Measurements from ENCODE around the gene FAAP20. TPM values are rescaled to one million over a fixed set of nuclear protein-coding genes. Genes with fewer than 3 reads are reported as not detected.

Gene FAAP20
- total and polyA plus RNA-seq, 9 of the 15 experiments (the other 6 are each of a cell fraction or from before 2014, with no cell fraction given): 0.58 to 143 (median 9.9) TPM

DNA sequence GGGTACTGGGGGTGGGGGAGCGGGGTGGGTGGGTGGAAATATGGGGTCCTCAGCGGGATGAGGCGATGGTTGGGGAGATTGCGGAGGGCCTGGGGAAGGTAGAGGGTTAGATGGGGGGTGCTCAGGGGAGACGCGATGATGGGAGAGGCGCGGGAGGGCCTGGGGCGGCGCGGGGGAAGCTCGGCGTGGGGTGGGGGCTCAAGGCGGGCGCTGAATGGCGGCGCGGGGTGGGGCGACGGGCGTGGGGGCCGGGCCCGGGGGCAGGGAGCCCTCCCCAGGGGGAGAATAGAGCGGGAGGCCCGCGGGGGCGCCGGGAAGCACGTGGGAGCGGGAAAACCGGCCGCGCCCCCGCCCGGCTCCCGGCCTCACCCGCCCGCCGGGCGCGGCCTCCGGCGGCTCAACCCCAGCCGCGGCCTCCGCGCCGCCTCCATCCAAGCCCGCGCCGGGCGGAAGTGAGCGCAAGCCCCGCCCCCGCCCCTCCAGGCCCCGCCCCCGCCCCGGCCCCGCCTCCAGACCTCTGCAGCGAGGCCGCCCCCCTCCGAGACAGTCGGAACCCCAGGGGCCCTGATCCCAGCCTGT lies at the start of gene FAAP20 (continued):
- TF ChIP-seq E2F1 (CRISPR knock-in tag; IDR thresholded peaks at IDR 0.05): no peak
- no peak for TF ChIP-seq FUS (optimal IDR thresholded peaks at IDR 0.05; ENCODE audit: low read depth, low read length)
- TF ChIP-seq KHSRP (IDR thresholded peaks at IDR 0.05): no peak
- no peak for TF ChIP-seq KLF1 (tag; IDR thresholded peaks at IDR 0.05)
- peak in 1 of 2 experiments; percentile 98; a peak in 2 of 4 replicates for TF ChIP-seq ZNF639 (CRISPR knock-in tag; conservative IDR thresholded peaks at IDR 0.05 in 1 of 2, IDR thresholded peaks at IDR 0.05 in 1 of 2)
- TF ChIP-seq, protein P1, sequence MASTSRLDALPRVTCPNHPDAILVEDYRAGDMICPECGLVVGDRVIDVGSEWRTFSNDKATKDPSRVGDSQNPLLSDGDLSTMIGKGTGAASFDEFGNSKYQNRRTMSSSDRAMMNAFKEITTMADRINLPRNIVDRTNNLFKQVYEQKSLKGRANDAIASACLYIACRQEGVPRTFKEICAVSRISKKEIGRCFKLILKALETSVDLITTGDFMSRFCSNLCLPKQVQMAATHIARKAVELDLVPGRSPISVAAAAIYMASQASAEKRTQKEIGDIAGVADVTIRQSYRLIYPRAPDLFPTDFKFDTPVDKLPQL (IDR thresholded peaks at IDR 0.05; ENCODE audit: extremely low read depth, insufficient read length): no peak
- no peak for TF ChIP-seq SMARCC2 (IDR thresholded peaks at IDR 0.05; ENCODE audit: low read depth)
- TF ChIP-seq, protein P2, sequence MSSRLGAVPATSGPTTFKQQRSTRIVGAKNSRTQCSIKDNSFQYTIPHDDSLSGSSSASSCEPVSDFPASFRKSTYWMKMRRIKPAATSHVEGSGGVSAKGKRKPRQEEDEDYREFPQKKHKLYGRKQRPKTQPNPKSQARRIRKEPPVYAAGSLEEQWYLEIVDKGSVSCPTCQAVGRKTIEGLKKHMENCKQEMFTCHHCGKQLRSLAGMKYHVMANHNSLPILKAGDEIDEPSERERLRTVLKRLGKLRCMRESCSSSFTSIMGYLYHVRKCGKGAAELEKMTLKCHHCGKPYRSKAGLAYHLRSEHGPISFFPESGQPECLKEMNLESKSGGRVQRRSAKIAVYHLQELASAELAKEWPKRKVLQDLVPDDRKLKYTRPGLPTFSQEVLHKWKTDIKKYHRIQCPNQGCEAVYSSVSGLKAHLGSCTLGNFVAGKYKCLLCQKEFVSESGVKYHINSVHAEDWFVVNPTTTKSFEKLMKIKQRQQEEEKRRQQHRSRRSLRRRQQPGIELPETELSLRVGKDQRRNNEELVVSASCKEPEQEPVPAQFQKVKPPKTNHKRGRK (tag; IDR thresholded peaks at IDR 0.05): no peak
- no peak for TF ChIP-seq FOXP4 (CRISPR knock-in tag; IDR thresholded peaks at IDR 0.05; ENCODE audit: borderline replicate concordance)
- TF ChIP-seq, protein P3, sequence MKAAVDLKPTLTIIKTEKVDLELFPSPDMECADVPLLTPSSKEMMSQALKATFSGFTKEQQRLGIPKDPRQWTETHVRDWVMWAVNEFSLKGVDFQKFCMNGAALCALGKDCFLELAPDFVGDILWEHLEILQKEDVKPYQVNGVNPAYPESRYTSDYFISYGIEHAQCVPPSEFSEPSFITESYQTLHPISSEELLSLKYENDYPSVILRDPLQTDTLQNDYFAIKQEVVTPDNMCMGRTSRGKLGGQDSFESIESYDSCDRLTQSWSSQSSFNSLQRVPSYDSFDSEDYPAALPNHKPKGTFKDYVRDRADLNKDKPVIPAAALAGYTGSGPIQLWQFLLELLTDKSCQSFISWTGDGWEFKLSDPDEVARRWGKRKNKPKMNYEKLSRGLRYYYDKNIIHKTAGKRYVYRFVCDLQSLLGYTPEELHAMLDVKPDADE (conservative IDR thresholded peaks at IDR 0.05; ENCODE audit: control insufficient read depth, low read depth, low read length): peak; percentile 27; the same call in 1 of the 2 replicates
- TF ChIP-seq HDAC3 (IDR thresholded peaks at IDR 0.05; ENCODE audit: borderline replicate concordance, partially characterized antibody): no peak
- peak; percentile 59; the same call in 1 of the 2 replicates for TF ChIP-seq ZNF395 (CRISPR knock-in tag; IDR thresholded peaks at IDR 0.05)
- no peak for TF ChIP-seq NFIX (CRISPR knock-in tag; IDR thresholded peaks at IDR 0.05; ENCODE audit: low read depth)
- TF ChIP-seq SMAD1 (IDR thresholded peaks at IDR 0.05; ENCODE audit: low read depth, low read length, partially characterized antibody): peak; percentile 45
- no peak for TF ChIP-seq COPS2 (conservative IDR thresholded peaks at IDR 0.05)
- no peak for TF ChIP-seq MYBL2 (IDR thresholded peaks at IDR 0.05; ENCODE audit: low read depth)
- no peak for TF ChIP-seq MYBL2 (CRISPR knock-in tag; IDR thresholded peaks at IDR 0.05; ENCODE audit: borderline replicate concordance)
